ENCODE data around the gene ZNF311. TPM values are rescaled to one million over a fixed set of nuclear protein-coding genes. Genes with fewer than 3 reads are reported as not detected.
"Not testable (repeated sequence)": the region's sequence is repeated elsewhere in the genome, so short reads cannot be mapped to it uniquely, and the experiment has no call there.

The ZNF311 gene
- total RNA-seq, 1 donor from 2014 or later = 0.36 TPM

- Histone ChIP-seq H3K36me3 (no peaks in the 10 kb centered on the region), H3K27me3 (ENCODE audit: low read depth) (peaks cover 27% of the 10 kb centered on the region), H3K9me3 (replicated peaks) (no peaks in the 10 kb centered on the region), H3K4me3 (no peak overlapping the region), H3K27ac (replicated peaks) (no peak overlapping the region), H3K4me1 (no peaks in the 10 kb centered on the region)
- intact Hi-C loops (cut with micrococcal nuclease) = no loop called here
- TF ChIP-seq CTCF (IDR thresholded peaks at IDR 0.05; ENCODE audit: borderline replicate concordance) = no peak
- DNase-seq = no peak
Measured at GRCh38 chr6:28974505-28974904, 30.6 kb downstream of the ZNF311 start.

GRCh38 chr6:28970056-28970455, 35.1 kb downstream of the ZNF311 start:
- intact Hi-C loops (cut with micrococcal nuclease) = not testable (repeated sequence)

GRCh38 chr6:28969129-28969528, 36.0 kb downstream of the ZNF311 start:
- Histone ChIP-seq H3K27me3 (ENCODE audit: low read depth) (peaks cover 17% of the 10 kb centered on the region), H3K4me3 (no peak overlapping the region), H3K4me1 (no peaks in the 10 kb centered on the region), H3K36me3 (no peaks in the 10 kb centered on the region), H3K9me3 (replicated peaks) (peaks cover 35% of the 10 kb centered on the region), H3K27ac (replicated peaks) (no peak overlapping the region)
- no peak for TF ChIP-seq CTCF (IDR thresholded peaks at IDR 0.05; ENCODE audit: borderline replicate concordance)
- intact Hi-C loops (cut with micrococcal nuclease) = no loop called here
- DNase-seq = no peak

More at GRCh38 chr6:28970056-28970455, 35.1 kb downstream of the ZNF311 start:
- H3K27ac ChIP-seq (replicated peaks); H3K4me3 ChIP-seq; H3K27me3 ChIP-seq (ENCODE audit: low read depth); H3K4me1 ChIP-seq; DNase-seq; H3K36me3 ChIP-seq: not testable (repeated sequence)
- peaks cover 35% of the 10 kb centered on the region for H3K9me3 ChIP-seq (replicated peaks)

- TF ChIP-seq CTCF (IDR thresholded peaks at IDR 0.05; ENCODE audit: borderline replicate concordance) = no peak
- H3K36me3 ChIP-seq = no peaks in the 10 kb centered on the region
- intact Hi-C loops (cut with micrococcal nuclease) = no loop called here
Measured at GRCh38 chr6:28968476-28968875, 36.6 kb downstream of the ZNF311 start.

GRCh38 chr6:28965706-28966105, 39.4 kb downstream of the ZNF311 start:
- no peak overlapping the region for H3K4me3 ChIP-seq
- no peak for DNase-seq
- no peak overlapping the region for H3K27ac ChIP-seq (replicated peaks)
- H3K36me3 ChIP-seq = no peaks in the 10 kb centered on the region
- intact Hi-C loops (cut with micrococcal nuclease) = no loop called here
- peaks cover 35% of the 10 kb centered on the region for H3K9me3 ChIP-seq (replicated peaks)
- no peaks in the 10 kb centered on the region for H3K4me1 ChIP-seq
- no peak for TF ChIP-seq CTCF (IDR thresholded peaks at IDR 0.05; ENCODE audit: borderline replicate concordance)
- H3K27me3 ChIP-seq (ENCODE audit: low read depth) = peaks cover 20% of the 10 kb centered on the region

More at GRCh38 chr6:28968476-28968875, 36.6 kb downstream of the ZNF311 start:
- Histone ChIP-seq H3K9me3 (replicated peaks) (peaks cover 35% of the 10 kb centered on the region), H3K4me3 (no peak overlapping the region), H3K27me3 (ENCODE audit: low read depth) (peaks cover 19% of the 10 kb centered on the region), H3K4me1 (no peaks in the 10 kb centered on the region), H3K27ac (replicated peaks) (no peak overlapping the region)
- DNase-seq = no peak

- intact Hi-C loops (cut with micrococcal nuclease) = no loop called here
- no peak for DNase-seq
- Histone ChIP-seq H3K27me3 (ENCODE audit: low read depth) (peaks cover 51% of the 10 kb centered on the region), H3K4me1 (no peaks in the 10 kb centered on the region), H3K4me3 (no peak overlapping the region), H3K9me3 (replicated peaks) (peaks cover under 1% of the 10 kb centered on the region), H3K36me3 (no peaks in the 10 kb centered on the region), H3K27ac (replicated peaks) (no peak overlapping the region)
- TF ChIP-seq CTCF (IDR thresholded peaks at IDR 0.05; ENCODE audit: borderline replicate concordance) = no peak
Measured at GRCh38 chr6:28960846-28961500, 44.1 kb downstream of the ZNF311 start.

- H3K4me1 ChIP-seq; H3K9me3 ChIP-seq (replicated peaks); H3K27ac ChIP-seq (replicated peaks); H3K36me3 ChIP-seq; H3K4me3 ChIP-seq; DNase-seq; intact Hi-C loops (cut with micrococcal nuclease): not testable (repeated sequence)
- H3K27me3 ChIP-seq (ENCODE audit: low read depth) = peaks cover 48% of the 10 kb centered on the region
Measured at GRCh38 chr6:28958561-28959243, 46.4 kb downstream of the ZNF311 start.

- H3K36me3 ChIP-seq; H3K27ac ChIP-seq (replicated peaks); DNase-seq; H3K4me3 ChIP-seq; H3K4me1 ChIP-seq; intact Hi-C loops (cut with micrococcal nuclease); H3K9me3 ChIP-seq (replicated peaks): not testable (repeated sequence)
- peaks cover 48% of the 10 kb centered on the region for H3K27me3 ChIP-seq (ENCODE audit: low read depth)
Measured at GRCh38 chr6:28957795-28958314, 47.3 kb downstream of the ZNF311 start.
